Left lobe of liver (tissue), 2 donors: ENCODE measurements around the gene ACOT7. TPM values are rescaled to one million over a fixed set of nuclear protein-coding genes. Genes with fewer than 3 reads are reported as not detected.

Experiments used
- ATAC-seq: fragments of 200-7000 bp; cut with Tn5 transposase; one replicate; pipeline ENCODE4 v1.9.1; 2020; ENCODE audit warnings: mild to moderate bottlenecking, moderate library complexity
- DNase-seq: peaks from one replicate; pipeline ENCODE4 v3.0.0-alpha.2; 2020; ENCODE audit warnings: low spot score
- total RNA-seq: library from RNA; stranded (reverse); gene quantifications from one replicate; pipeline ENCODE4 v1.2.1, GENCODE V29; 2021
- donor health status: DM: no; HTN: no; CAD: no; lungs with moderate emphysema.
- donor health status: DM: no; HTN: yes; CAD: no.

The ACOT7 gene
- total RNA-seq, 1 donor from 2014 or later: 13.2 TPM

- DNase-seq (no peak), ATAC-seq (peak; percentile 73)
These were observed 31.3 kb upstream of the ACOT7 start, which contains the start of gene ESPN for GRCh38 chr1:6424619-6425593. TSS of gene ESPN (plus strand) at chr1:6424776. CDS start at chr1:6424956, 180 bp downstream.

- ATAC-seq: peak; percentile 6
- DNase-seq: no peak
These were observed 30.5 kb upstream of the ACOT7 start for GRCh38 chr1:6424000-6424565.

- ATAC-seq: peak; percentile 77
- peak; percentile 73 for DNase-seq
These were observed 29.9 kb upstream of the ACOT7 start for GRCh38 chr1:6423321-6423999.

- no peak for DNase-seq
- ATAC-seq: no peak
These were observed 27.7 kb upstream of the ACOT7 start for GRCh38 chr1:6421266-6421665.

GRCh38 chr1:6420454-6421042 lies 27.0 kb upstream of the ACOT7 start:
- DNase-seq (no peak), ATAC-seq (no peak)

GRCh38 chr1:6419804-6420453 lies 26.4 kb upstream of the ACOT7 start, which contains the start of gene HES2:
TSS of gene HES2 (minus strand) at chr1:6419919. CDS start at chr1:6419820, 99 bp downstream.
- peak; percentile 25 for ATAC-seq
- no peak for DNase-seq

GRCh38 chr1:6419397-6419803 lies 25.8 kb upstream of the ACOT7 start:
- DNase-seq (no peak), ATAC-seq (no peak)

- ATAC-seq: peak; percentile 61
- no peak for DNase-seq
These were observed 25.3 kb upstream of the ACOT7 start for GRCh38 chr1:6418668-6419396.

- peak; percentile 81 for DNase-seq
- ATAC-seq: peak; percentile 89
These were observed 24.5 kb upstream of the ACOT7 start for GRCh38 chr1:6417961-6418667.

GRCh38 chr1:6416906-6417305 lies 23.3 kb upstream of the ACOT7 start:
- DNase-seq (no peak), ATAC-seq (no peak)

GRCh38 chr1:6416295-6416656 lies 22.7 kb upstream of the ACOT7 start:
- DNase-seq: no peak
- no peak for ATAC-seq

GRCh38 chr1:6414881-6415626 lies 21.5 kb upstream of the ACOT7 start:
- ATAC-seq: no peak
- DNase-seq: no peak

- DNase-seq (no peak), ATAC-seq (peak; percentile 21)
These were observed 20.9 kb upstream of the ACOT7 start for GRCh38 chr1:6414443-6414844.

GRCh38 chr1:6412896-6413295 lies 19.3 kb upstream of the ACOT7 start:
- ATAC-seq (no peak), DNase-seq (no peak)

- peak; percentile 87 for ATAC-seq
These were observed 16.8 kb upstream of the ACOT7 start for GRCh38 chr1:6410248-6410893.

GRCh38 chr1:6409733-6410132 lies 16.2 kb upstream of the ACOT7 start:
- ATAC-seq (no peak), DNase-seq (no peak)

More at GRCh38 chr1:6410248-6410893, 16.8 kb upstream of the ACOT7 start:
- DNase-seq: peak; percentile 64

GRCh38 chr1:6409053-6409452 lies 15.5 kb upstream of the ACOT7 start:
- no peak for DNase-seq
- no peak for ATAC-seq

- DNase-seq (no peak), ATAC-seq (no peak)
These were observed 14.5 kb upstream of the ACOT7 start for GRCh38 chr1:6408023-6408422.
